ENCODE results near the gene KRTAP19-1. TPM values are rescaled to one million over a fixed set of nuclear protein-coding genes. Genes with fewer than 3 reads are reported as not detected.

Gene KRTAP19-1
- total and polyA plus RNA-seq, 2 of the 8 experiments (the other 6 are each of a cell fraction or from before 2014, with no cell fraction given) = not detected

DNA sequence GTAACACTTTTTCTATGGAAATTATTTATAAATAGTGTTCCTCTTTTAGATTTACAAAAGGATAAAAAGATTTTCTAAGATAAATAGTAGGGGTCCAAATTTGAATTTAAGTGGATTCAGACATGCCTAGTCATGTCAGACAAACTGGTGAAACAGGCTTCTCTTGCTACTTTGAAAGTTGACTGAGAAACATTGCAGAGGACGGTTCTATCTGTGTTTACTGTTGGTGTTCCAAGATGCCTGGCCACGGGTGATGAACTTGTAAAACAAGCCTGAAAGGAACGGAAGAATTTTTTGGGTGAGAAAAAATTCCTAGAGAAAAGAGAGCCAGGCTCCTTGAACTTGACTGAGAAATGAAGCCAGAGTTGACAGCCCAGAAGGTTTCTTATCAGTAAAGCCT, 2.2 kb downstream of the KRTAP19-1 start:
- H3K79me2 ChIP-seq (ENCODE audit: control insufficient read depth in 1 of 2, insufficient read depth in 2 of 2, low read length in 2 of 2) = no peaks in the 10 kb centered on the region
- DNase-seq (ENCODE audit: low read depth in 1 of 2, low spot score in 2 of 2) (no peak), FAIRE-seq (no peak)
- no peak overlapping the region for H2BK15ac ChIP-seq (ENCODE audit: low read length)
- H3K27me3 ChIP-seq (replicated peaks in 1 of 4; ENCODE audit: control insufficient read depth in 3 of 4, extremely low read depth in 1 of 4, insufficient read depth in 3 of 4, low read length in 3 of 4) = no peaks in the 10 kb centered on the region
- no peaks in the 10 kb centered on the region for H3K9me3 ChIP-seq (ENCODE audit: insufficient read depth in 2 of 2, low read depth in 1 of 2, low read length in 1 of 2)
- no peak overlapping the region for H3K14ac ChIP-seq (ENCODE audit: insufficient read length)
- H2AK5ac ChIP-seq (ENCODE audit: low read depth, low read length) = no peak overlapping the region
- H2BK20ac ChIP-seq (ENCODE audit: low read length) = no peak overlapping the region
- no peak overlapping the region for H3K9ac ChIP-seq (replicated peaks in 1 of 4; ENCODE audit: extremely low read depth in 1 of 4, low read depth in 3 of 4, low read length in 3 of 4)
- no peak overlapping the region for H3K4me2 ChIP-seq (ENCODE audit: insufficient read depth in 1 of 2, low read depth in 2 of 2, low read length in 2 of 2)
- no peak overlapping the region for H2BK5ac ChIP-seq (ENCODE audit: low read depth, low read length)
- H3K56ac ChIP-seq (replicated peaks; ENCODE audit: insufficient read length, low read depth, low read length) = no peak overlapping the region
- H2BK12ac ChIP-seq (ENCODE audit: low read depth, low read length) = no peak overlapping the region
- no peaks in the 10 kb centered on the region for H4K20me1 ChIP-seq (replicated peaks in 1 of 2; ENCODE audit: control insufficient read depth in 1 of 2, insufficient read depth in 2 of 2, low read length in 2 of 2)
- POLR2A ChIA-PET (ENCODE audit: partially characterized antibody) = no interaction called here
- CTCF ChIA-PET (ENCODE audit: partially characterized antibody) = no interaction called here
- H3K18ac ChIP-seq (ENCODE audit: extremely low read depth, low read length) = no peak overlapping the region
- no peak overlapping the region for H3K27ac ChIP-seq (ENCODE audit: low read depth, low read length)
- no peak overlapping the region for H3K4me3 ChIP-seq (ENCODE audit: extremely low read depth in 1 of 4, insufficient read depth in 2 of 4, low read depth in 3 of 4, low read length in 4 of 4)
- H2AFZ ChIP-seq (ENCODE audit: low read length) = 0 out of 2 replicates have a peak overlapping the region, but pooled peaks have one; percentile 72
- H4K5ac ChIP-seq (ENCODE audit: insufficient read length, low read depth, low read length) = no peak overlapping the region
- no peak overlapping the region for H3K23ac ChIP-seq (ENCODE audit: insufficient read length)
- H3K4ac ChIP-seq (replicated peaks; ENCODE audit: insufficient read length, low read depth, low read length) = no peak overlapping the region
- H3K23me2 ChIP-seq (ENCODE audit: low read depth, low read length) = no peaks in the 10 kb centered on the region
- H3K79me1 ChIP-seq (ENCODE audit: low read depth, low read length) = no peaks in the 10 kb centered on the region
- WGBS, 2 experiments (ENCODE audit: extremely low coverage in 1 of 2, insufficient coverage in 1 of 2, insufficient read length in 1 of 2, insufficient replicate concordance in 2 of 2, low coverage in 1 of 2, low lambda C conversion rate in 2 of 2, missing lambda C conversion rate in 1 of 2) = 65% methylated on average over 3 of the region's 3 CpGs; no CpG with 5 or more reads in 1 of the 2 experiments
- no peaks in the 10 kb centered on the region for H3K4me1 ChIP-seq (replicated peaks in 1 of 4; ENCODE audit: control insufficient read depth in 3 of 4, insufficient read depth in 4 of 4, low read length in 3 of 4)
- H2BK120ac ChIP-seq (replicated peaks; ENCODE audit: low read depth, low read length) = peak overlapping the region; percentile 72
- H3K36me3 ChIP-seq (ENCODE audit: control insufficient read depth in 2 of 4, insufficient read depth in 4 of 4, low read length in 3 of 4) = no peaks in the 10 kb centered on the region
- no peak overlapping the region for H4K8ac ChIP-seq (ENCODE audit: extremely low read depth, insufficient read depth, low read length)
- no peak overlapping the region for H4K91ac ChIP-seq (replicated peaks; ENCODE audit: insufficient read length, low read length)
- TF ChIP-seq NANOG (IDR thresholded peaks at IDR 0.05; ENCODE audit: insufficient read depth, low read depth, low read length, poor library complexity, severe bottlenecking) = no peak
- no peak for TF ChIP-seq MAFK (IDR thresholded peaks at IDR 0.05; ENCODE audit: low read depth, low read length)
- no peak for TF ChIP-seq PHF8 (conservative IDR thresholded peaks at IDR 0.05; ENCODE audit: low read depth, low read length)
- no peak for TF ChIP-seq USF2 (IDR thresholded peaks at IDR 0.05; ENCODE audit: low read length)
- TF ChIP-seq, protein P1, sequence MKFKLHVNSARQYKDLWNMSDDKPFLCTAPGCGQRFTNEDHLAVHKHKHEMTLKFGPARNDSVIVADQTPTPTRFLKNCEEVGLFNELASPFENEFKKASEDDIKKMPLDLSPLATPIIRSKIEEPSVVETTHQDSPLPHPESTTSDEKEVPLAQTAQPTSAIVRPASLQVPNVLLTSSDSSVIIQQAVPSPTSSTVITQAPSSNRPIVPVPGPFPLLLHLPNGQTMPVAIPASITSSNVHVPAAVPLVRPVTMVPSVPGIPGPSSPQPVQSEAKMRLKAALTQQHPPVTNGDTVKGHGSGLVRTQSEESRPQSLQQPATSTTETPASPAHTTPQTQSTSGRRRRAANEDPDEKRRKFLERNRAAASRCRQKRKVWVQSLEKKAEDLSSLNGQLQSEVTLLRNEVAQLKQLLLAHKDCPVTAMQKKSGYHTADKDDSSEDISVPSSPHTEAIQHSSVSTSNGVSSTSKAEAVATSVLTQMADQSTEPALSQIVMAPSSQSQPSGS (IDR thresholded peaks at IDR 0.05; ENCODE audit: low read length) = no peak
- TF ChIP-seq BRCA1 (IDR thresholded peaks at IDR 0.05; ENCODE audit: low read depth, low read length) = no peak
- TF ChIP-seq BACH1 (IDR thresholded peaks at IDR 0.05; ENCODE audit: low read length) = no peak
- no peak for TF ChIP-seq CEBPB (IDR thresholded peaks at IDR 0.05; ENCODE audit: low read depth, low read length)
- no peak for TF ChIP-seq HDAC6 (IDR thresholded peaks at IDR 0.05; ENCODE audit: low read depth, low read length)
- no peak for TF ChIP-seq CHD2 (IDR thresholded peaks at IDR 0.05; ENCODE audit: low read length)
- no peak for TF ChIP-seq TAF1 (IDR thresholded peaks at IDR 0.05; ENCODE audit: low read depth, low read length)
- no peak for TF ChIP-seq KDM1A (IDR thresholded peaks at IDR 0.05; ENCODE audit: borderline replicate concordance, low read length)
- no peak for TF ChIP-seq CHD1 (IDR thresholded peaks at IDR 0.05; ENCODE audit: low read depth, low read length)
